DMS79 (cell line): ENCODE results near the gene PAN2.

ENCODE experiments used
- DNase-seq: peaks from one replicate; lab custom pipeline; 2025; lab: John Stamatoyannopoulos, UW

Gene PAN2

DNA sequence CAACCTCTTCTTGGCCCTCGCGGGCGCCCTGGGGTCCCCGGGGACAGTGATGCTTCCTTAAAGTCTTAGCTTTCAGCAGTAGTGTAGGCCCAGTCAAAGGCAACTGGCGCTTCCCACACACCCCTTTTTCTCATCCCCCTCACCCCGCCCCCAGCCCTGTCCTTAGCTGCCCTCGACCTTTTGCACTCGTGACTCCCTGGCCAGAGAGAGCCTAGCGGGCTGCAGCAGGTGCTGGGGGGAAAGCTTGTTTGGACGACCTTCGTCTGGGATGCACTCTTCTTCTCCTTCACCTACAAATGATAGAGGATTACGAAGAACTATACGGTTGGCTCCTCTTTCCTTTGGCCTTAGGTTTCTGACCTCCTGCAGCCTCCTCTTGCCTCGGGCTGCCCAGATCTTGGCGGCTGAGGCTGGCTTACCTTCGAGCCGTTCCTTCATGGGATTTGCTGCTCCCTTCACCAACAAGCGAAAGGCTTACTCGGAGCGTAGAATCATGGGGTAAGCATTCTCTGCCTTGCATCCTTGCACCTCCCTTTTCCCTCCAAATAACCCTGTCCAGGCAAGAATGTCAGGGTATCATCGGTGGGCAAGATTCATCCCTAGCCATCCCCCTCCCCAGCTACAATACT, 66.2 kb downstream of the PAN2 start:
- no peak for DNase-seq

DNA sequence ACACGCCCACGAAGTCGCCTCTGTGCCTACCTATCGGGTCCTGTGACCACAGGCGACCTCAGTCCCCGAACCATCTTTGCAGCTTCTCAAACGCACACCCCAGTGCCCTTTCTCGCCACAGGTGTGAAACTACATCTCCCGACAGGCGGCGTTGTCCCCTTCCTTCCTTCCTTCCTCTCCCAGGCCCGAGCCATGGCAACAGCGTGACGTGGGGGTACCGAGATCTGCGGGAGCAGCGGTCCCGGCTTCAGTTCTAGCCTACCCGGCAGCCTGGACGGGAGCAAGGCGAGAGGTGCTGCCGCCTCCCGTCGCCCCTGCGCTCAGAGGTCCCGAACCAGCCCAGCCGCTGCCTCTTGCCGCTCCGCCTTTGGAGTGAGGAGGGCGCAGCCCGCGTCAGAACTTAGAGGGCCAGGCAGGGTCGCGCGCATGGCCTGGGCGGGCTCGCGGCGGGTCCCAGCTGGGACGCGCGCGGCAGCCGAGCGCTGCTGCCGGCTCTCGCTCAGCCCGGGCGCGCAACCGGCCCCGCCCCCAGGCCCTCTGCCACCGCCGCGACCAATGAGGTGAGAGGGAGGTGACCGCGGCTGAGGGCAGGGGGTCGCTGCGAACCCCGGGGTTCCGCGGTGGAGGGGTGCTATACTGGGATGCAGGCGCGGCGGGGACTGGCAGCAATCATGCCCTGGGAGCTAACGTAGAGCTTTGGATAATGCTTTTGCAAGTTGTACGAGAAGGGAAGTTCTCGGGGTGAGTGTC, 66.9 kb downstream of the PAN2 start, which contains the start of gene COQ10A:
TSS of gene COQ10A (plus strand) at position 250 of the 750 bp plus-strand sequence. CDS start at position 427, 177 bp downstream.
- peak; percentile 63 for DNase-seq
